Measurements from ENCODE around the gene EIF2B5.
A peak's percentile ranks its signal among the peaks of the same experiment; 100 is the strongest.

EIF2B5 gene

DNA sequence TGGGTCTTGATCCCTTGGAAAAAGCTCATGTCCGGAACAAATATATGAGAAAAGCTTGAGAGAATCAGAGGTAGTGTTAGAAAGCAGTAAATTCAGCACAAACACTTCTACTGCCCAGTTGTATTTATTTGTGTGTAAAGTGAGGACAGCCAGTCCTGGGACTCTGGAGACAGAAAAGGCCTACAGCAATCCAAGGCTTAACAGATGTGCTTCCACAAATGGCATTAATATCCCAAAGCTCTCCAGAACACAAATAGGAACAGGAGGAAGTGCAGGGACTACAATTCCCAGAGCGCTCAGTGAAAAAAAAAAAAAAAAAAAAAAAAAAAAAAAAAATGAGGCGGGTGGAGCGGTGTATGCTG lies 39.1 kb downstream of the EIF2B5 start:
- no peak for DNase-seq (ENCODE audit: low spot score)

- DNase-seq (ENCODE audit: low spot score): peak; percentile 99
Measured at GRCh38 chr3:184174646-184175492, 39.7 kb downstream of the EIF2B5 start, which contains the start of gene AP2M1. Gene AP2M1 (plus strand): TSS chr3:184174855. CDS start chr3:184176994, 2,139 bp downstream.

GRCh38 chr3:184175506-184175905 lies 40.3 kb downstream of the EIF2B5 start:
- DNase-seq (ENCODE audit: low spot score): no peak

- no peak for DNase-seq (ENCODE audit: low spot score)
Measured at GRCh38 chr3:184175981-184176376, 40.8 kb downstream of the EIF2B5 start.

GRCh38 chr3:184176377-184177330 lies 41.5 kb downstream of the EIF2B5 start:
- DNase-seq (ENCODE audit: low spot score): no peak

DNA sequence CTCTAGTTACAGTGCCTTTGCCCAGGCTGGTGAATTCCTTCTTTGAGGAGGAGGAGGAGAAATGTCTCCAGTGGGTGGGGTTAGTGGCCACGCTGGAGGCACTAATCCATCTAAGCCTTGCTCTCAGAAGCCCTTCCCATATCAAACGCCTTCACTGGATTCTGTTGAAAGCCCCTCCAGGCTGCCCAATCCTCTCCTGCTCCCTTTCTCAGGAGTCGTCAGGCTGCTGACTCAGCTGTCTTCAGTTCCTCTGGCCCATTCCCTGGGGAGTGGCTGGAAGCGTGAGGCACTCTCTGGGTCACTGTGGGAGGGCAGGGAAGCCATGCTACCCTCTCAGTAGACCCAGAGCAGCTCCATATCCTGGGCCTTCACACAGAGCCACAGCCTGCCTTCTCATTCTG lies 42.2 kb downstream of the EIF2B5 start:
- DNase-seq (ENCODE audit: low spot score): no peak

DNA sequence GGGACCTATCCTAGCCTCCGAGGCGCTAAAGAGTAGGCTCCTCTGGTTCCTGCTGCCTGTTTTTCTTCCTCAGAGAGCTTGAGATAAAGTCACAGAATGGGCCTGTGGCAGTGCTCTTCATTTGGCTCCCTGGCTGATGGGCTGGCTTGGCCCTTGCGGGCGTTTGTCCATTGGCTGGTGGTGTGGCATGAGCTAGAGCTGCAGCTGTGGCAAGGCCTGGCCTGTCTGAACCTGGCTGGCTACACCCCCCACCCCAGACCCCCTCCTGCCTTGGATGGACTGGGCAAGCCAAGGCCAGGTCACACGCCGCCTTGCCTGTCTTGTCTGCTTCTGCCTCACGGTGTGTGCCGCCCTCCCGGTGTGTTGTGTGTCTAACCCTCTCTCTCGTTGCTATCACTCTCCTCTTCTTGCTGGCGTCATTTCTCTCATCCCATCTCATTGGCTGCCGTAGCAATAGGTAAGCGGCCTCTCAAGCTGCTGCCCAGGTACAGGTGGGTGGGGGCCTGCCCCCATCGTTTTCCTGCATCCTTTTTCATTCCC lies 42.7 kb downstream of the EIF2B5 start:
- no peak for DNase-seq (ENCODE audit: low spot score)

GRCh38 chr3:184178521-184179138 lies 43.5 kb downstream of the EIF2B5 start:
- DNase-seq (ENCODE audit: low spot score): no peak

GRCh38 chr3:184180165-184180564 lies 45.0 kb downstream of the EIF2B5 start:
- no peak for DNase-seq (ENCODE audit: low spot score)

- DNase-seq (ENCODE audit: low spot score): no peak
Measured at GRCh38 chr3:184181596-184181995, 46.4 kb downstream of the EIF2B5 start.

DNA sequence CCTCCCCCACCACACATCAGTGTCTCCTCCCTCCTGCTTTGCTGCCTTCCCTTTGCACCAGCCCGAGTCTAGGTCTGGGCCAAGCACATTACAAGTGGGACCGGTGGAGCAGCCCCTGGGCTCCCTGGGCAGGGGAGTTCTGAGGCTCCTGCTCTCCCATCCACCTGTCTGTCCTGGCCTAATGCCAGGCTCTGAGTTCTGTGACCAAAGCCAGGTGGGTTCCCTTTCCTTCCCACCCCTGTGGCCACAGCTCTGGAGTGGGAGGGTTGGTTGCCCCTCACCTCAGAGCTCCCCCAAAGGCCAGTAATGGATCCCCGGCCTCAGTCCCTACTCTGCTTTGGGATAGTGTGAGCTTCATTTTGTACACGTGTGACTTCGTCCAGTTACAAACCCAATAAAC lies 48.5 kb downstream of the EIF2B5 start:
- no peak for DNase-seq (ENCODE audit: low spot score)

DNA sequence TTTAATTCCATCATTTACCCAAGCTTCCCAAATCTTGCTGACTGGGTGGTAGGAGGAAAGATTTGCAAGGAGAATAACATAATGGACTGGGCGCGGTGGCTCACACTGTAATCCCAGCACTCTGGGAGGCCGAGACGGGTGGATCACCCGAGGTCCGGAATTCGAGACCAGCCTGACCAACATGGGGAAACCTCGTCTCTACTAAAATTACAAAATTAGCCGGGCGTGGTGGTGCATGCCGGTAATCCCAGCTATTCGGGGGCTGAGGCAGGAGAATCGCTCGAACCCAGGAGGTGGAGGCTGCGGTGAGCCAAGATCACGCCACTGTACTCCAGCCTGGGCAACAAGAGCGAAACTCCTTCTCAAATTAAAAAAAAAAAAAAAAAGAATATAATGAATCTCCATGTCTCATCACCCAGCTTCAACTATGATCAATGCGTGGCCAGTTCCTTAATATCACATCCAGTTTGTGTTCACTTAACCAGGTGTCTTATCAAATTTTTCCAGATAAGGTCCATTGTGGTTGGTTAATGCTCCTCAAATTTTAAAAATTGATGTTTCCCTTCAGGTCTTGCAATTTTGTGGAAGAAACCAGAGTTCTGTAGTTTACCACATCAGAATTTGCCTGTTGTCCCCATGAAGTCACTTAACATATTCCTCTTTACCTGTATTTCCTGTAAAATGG lies 49.5 kb downstream of the EIF2B5 start:
- DNase-seq (ENCODE audit: low spot score): no peak

DNA sequence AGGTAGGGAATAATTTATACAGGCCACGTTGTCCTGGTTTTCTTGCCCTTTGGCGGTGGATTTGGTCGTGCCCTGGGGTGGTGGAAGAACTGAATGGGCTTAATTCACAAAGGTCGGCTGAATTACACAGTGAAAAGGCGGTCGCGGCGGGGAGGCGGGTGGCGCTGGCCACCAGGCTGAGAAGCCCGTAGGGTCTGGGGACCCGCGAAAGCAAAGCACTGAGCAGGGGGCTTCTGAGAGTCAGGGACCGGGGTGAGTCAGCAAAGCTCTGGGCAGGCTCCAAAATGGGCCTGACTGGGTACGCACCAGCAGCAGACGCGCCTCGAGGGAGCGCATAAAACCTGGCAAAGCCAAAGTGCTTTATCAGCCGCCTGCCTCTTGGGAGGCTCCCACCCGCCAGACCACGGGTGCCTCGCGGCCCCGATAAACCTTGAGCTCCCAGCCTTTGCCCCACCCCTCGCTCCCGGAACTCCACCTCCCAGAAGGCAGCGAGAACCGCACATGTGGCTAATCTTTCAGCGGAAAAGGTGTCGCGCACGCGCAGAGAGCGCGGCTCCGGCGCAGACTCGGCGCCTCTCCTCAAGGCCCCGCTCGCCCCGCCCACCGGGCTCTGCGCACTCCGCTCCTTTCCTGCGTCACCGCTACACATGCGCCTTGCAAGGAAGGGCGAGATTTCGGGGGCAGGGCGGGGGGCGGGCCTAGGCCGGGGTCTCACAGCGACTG lies 50.5 kb downstream of the EIF2B5 start:
- DNase-seq (ENCODE audit: low spot score): peak; percentile 98

- DNase-seq (ENCODE audit: low spot score): no peak
Measured at GRCh38 chr3:184186184-184186901, 51.2 kb downstream of the EIF2B5 start, which contains the start of gene ABCF3. Gene ABCF3 (plus strand): TSS chr3:184186199. CDS start chr3:184186208, 9 bp downstream.

GRCh38 chr3:184186902-184187207 lies 51.7 kb downstream of the EIF2B5 start:
- DNase-seq (ENCODE audit: low spot score): no peak

DNA sequence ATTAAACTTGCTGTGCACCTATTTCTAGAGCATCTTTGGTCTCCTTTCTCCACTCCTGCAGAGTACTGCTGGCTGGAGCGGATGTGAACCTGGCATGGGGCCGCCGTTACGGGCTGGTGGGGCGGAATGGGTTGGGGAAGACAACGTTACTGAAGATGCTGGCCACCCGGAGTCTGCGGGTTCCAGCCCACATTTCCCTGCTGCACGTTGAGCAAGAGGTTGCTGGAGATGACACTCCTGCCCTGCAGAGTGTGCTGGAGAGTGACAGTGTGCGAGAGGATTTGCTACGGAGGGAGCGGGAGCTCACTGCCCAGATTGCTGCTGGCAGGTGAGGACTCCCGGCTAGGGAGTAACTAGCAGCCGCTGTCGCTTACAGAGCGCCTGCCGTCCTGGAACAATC lies 52.9 kb downstream of the EIF2B5 start:
- DNase-seq (ENCODE audit: low spot score): no peak

- no peak for DNase-seq (ENCODE audit: low spot score)
Measured at GRCh38 chr3:184189421-184189820, 54.3 kb downstream of the EIF2B5 start.

DNA sequence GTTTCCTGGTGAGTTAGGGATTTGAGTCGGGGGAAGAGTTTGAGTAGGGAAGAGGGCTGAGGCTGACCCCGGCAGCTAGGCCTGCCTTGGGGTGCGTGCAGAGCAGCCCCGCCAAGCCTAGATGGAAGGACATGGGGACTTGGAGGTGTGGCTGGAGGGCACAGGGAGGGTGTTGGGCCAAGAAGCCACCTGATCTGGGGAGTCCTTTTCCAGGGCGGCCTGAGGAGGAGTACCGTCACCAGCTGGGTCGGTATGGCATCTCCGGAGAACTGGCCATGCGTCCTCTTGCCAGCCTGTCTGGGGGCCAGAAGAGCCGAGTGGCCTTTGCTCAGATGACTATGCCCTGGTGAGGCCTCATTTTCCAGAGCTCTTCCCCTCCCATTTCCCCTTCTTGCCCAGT lies 57.7 kb downstream of the EIF2B5 start:
- no peak for DNase-seq (ENCODE audit: low spot score)

- no peak for DNase-seq (ENCODE audit: low spot score)
Measured at GRCh38 chr3:184193991-184194539, 58.9 kb downstream of the EIF2B5 start.

All from pons (tissue), 1 donor.